PC-3 (cell line): ENCODE measurements around the gene FA2H.

Experiments
- EZH2 ChIP-seq: fragments of 300-600 bp; sonication (generic); IDR thresholded peaks from one replicate; pipeline ENCODE4 v1.6.1; 2017; ENCODE audit warnings: antibody characterized with exemption, mild to moderate bottlenecking, low read length; ENCODE audit not compliant: unreplicated experiment
- EZH2phosphoT487 ChIP-seq: fragments of 300-600 bp; sonication (generic); IDR thresholded peaks from 2 replicates; pipeline ENCODE4 v1.6.1; 2018; ENCODE audit warnings: mild to moderate bottlenecking, antibody characterized with exemption, low read length, borderline replicate concordance
- TF ChIP-seq, protein P1 (sequence below): fragments of 300-600 bp; sonication (generic); conservative IDR thresholded peaks from 2 replicates; pipeline ENCODE4 v1.5.1; 2017; ENCODE audit warnings: antibody characterized with exemption, low read depth, mild to moderate bottlenecking, low read length

DNA sequence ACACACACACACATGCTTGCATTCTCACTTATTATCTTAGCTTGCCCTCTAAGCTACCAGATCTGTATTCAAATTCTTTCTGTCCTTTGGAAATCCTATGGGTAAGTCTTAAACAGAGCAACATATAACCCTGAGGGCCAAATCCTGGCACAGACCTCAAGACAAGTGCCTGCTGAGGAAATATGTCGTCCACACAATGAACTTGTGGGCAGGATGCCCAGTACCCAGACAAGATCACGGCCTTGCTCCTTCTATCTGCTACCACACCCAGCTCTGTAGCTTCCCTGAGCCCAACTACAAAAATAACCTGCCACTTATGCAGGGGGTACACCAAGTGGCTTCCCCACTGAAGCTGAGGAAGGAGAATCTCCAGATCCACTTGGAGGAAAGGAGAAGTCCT lies 37.3 kb upstream of the FA2H start:
- TF ChIP-seq, protein P1, sequence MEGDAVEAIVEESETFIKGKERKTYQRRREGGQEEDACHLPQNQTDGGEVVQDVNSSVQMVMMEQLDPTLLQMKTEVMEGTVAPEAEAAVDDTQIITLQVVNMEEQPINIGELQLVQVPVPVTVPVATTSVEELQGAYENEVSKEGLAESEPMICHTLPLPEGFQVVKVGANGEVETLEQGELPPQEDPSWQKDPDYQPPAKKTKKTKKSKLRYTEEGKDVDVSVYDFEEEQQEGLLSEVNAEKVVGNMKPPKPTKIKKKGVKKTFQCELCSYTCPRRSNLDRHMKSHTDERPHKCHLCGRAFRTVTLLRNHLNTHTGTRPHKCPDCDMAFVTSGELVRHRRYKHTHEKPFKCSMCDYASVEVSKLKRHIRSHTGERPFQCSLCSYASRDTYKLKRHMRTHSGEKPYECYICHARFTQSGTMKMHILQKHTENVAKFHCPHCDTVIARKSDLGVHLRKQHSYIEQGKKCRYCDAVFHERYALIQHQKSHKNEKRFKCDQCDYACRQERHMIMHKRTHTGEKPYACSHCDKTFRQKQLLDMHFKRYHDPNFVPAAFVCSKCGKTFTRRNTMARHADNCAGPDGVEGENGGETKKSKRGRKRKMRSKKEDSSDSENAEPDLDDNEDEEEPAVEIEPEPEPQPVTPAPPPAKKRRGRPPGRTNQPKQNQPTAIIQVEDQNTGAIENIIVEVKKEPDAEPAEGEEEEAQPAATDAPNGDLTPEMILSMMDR: no peak
- TF ChIP-seq EZH2phosphoT487 (no peak), EZH2 (no peak)
